ENCODE results near the gene GPX4. TPM values are rescaled to one million over a fixed set of nuclear protein-coding genes. Genes with fewer than 3 reads are reported as not detected.

The GPX4 gene
- total and polyA plus RNA-seq, 2 of the 13 experiments (the other 11 are each of a cell fraction or from before 2014, with no cell fraction given): 535 to 613 TPM

DNA sequence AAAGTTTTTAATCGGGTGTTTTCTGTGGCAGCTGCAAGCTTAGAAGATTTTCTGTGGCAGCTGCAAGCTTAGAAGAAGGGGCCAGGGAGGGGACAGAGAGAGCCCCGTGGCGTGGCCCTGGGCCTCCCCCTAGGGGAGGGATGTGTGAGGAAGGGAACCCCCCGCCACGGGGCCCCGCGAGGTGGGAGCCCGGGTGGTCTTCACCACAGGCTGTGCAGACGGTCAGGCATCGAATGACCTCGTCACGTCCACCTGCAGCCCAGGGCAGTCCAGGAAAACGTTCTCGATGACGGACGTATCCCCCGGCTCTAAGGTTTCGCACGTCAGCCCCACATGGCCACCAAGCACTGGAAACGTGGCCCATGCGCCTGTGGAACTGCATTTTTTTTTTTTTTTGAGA, 17.2 kb upstream of the GPX4 start:
- ChIA-PET POLR2A (interaction anchor here (1.0 to 1.8 kb wide), 4 partner anchors 11 to 21 kb away, joined by 3 to 6 read pairs (median 3); partner anchors contain the start of gene ARHGAP45), CTCF (ENCODE audit: low intra/inter-chr PET ratio, low total read pairs) (no interaction called here)
- H3K27me3 ChIP-seq (ENCODE audit: control insufficient read depth in 1 of 2, insufficient read depth in 2 of 2, low read length in 2 of 2): no peaks in the 10 kb centered on the region
- no peak overlapping the region for H3K27ac ChIP-seq (ENCODE audit: extremely low read length, insufficient read depth, low read length)
- H3K4me1 ChIP-seq (ENCODE audit: insufficient read depth, low read length): no peaks in the 10 kb centered on the region
- H3K79me2 ChIP-seq (ENCODE audit: insufficient read depth, low read length): no peaks in the 10 kb centered on the region
- ATAC-seq (no peak), DNase-seq (ENCODE audit: low spot score) (no peak), FAIRE-seq (no peak)
- H3K9me3 ChIP-seq (ENCODE audit: low read length): no peaks in the 10 kb centered on the region
- in situ Hi-C loops (cut with HindIII; ENCODE audit: extremely low pct_ligation_motif_present, low pct_unique_long_range_greater_than_20kb) (no loop called here), intact Hi-C loops (cut with micrococcal nuclease; ENCODE audit: unreplicated experiment) (no loop called here)
- no peak overlapping the region for H2AFZ ChIP-seq (ENCODE audit: low read length)
- no peak overlapping the region for H3K4me2 ChIP-seq (ENCODE audit: low read depth, low read length)
- H4K20me1 ChIP-seq (ENCODE audit: insufficient read depth, low read length): no peaks in the 10 kb centered on the region
- TF ChIP-seq, protein P1, sequence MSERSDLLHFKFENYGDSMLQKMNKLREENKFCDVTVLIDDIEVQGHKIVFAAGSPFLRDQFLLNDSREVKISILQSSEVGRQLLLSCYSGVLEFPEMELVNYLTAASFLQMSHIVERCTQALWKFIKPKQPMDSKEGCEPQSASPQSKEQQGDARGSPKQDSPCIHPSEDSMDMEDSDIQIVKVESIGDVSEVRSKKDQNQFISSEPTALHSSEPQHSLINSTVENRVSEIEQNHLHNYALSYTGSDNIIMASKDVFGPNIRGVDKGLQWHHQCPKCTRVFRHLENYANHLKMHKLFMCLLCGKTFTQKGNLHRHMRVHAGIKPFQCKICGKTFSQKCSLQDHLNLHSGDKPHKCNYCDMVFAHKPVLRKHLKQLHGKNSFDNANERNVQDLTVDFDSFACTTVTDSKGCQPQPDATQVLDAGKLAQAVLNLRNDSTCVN (CRISPR knock-in tag; IDR thresholded peaks at IDR 0.05; ENCODE audit: borderline replicate concordance): no peak
- TF ChIP-seq FLYWCH1 (CRISPR knock-in tag; IDR thresholded peaks at IDR 0.05): no peak
- TF ChIP-seq ZBTB38 (CRISPR knock-in tag; IDR thresholded peaks at IDR 0.05): peak; percentile 62; the same call in 1 of the 2 replicates
- no TSS peak for BruUV-seq (replicated peaks)
- no peak overlapping the region for H3K4me3 ChIP-seq (replicated peaks in 1 of 3; ENCODE audit: insufficient read depth in 1 of 3, low read depth in 2 of 3, low read length in 3 of 3)
- no peak overlapping the region for H3K9ac ChIP-seq (ENCODE audit: insufficient read depth, low read depth, low read length)
- 94% methylated on average over 21 of the region's 21 CpGs for WGBS (ENCODE audit: low lambda C conversion rate)
- H3K36me3 ChIP-seq (replicated peaks in 1 of 2; ENCODE audit: control insufficient read depth in 1 of 2, insufficient read depth in 2 of 2, low read length in 2 of 2): peaks cover 15 to 29% of the 10 kb centered on the region in 2 experiments

DNA sequence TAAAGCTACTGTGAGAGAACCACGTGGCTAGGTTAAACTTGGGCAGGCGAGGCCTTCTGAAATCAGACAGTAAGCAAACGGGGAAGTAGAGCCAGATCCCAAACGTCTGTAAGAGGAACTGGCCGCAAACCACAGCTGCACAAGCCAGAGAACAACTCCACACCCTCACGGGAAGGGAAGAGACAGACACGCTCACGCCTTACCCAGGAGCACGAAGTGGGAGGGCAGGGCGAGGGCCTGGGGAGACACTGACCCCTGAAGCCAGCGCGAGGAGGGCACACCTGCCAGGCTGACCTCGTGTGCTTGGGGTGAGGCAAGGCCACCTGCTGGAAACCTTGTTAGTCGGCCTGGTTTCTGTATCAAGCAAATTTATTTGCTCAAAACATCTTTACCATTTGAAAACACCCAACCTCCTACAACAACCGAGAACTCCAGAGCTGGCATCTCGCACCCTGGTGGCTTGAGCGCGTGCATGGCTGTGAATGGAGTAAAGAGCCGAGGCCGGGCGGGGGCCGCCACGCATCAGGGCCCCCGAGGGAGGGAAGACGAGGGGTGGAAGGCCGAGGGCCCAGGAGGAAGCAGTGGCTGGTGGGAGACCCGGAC, 15.9 kb upstream of the GPX4 start:
- Histone ChIP-seq H3K36me3 (replicated peaks in 1 of 2; ENCODE audit: control insufficient read depth in 1 of 2, insufficient read depth in 2 of 2, low read length in 2 of 2) (peaks cover 17 to 35% of the 10 kb centered on the region in 2 experiments), H3K4me3 (replicated peaks in 1 of 3; ENCODE audit: insufficient read depth in 1 of 3, low read depth in 2 of 3, low read length in 3 of 3) (no peak overlapping the region), H3K9me3 (ENCODE audit: low read length) (no peaks in the 10 kb centered on the region), H3K27me3 (ENCODE audit: control insufficient read depth in 1 of 2, insufficient read depth in 2 of 2, low read length in 2 of 2) (no peaks in the 10 kb centered on the region), H2AFZ (ENCODE audit: low read length) (no peak overlapping the region), H3K27ac (ENCODE audit: extremely low read length, insufficient read depth, low read length) (no peak overlapping the region), H3K9ac (ENCODE audit: insufficient read depth, low read depth, low read length) (no peak overlapping the region), H3K79me2 (ENCODE audit: insufficient read depth, low read length) (peaks cover 7% of the 10 kb centered on the region), H4K20me1 (ENCODE audit: insufficient read depth, low read length) (0 out of 2 replicates have a peak, but pooled peaks cover 2% of the 10 kb centered on the region), H3K4me1 (ENCODE audit: insufficient read depth, low read length) (peaks cover 3% of the 10 kb centered on the region), H3K4me2 (ENCODE audit: low read depth, low read length) (no peak overlapping the region)
- no TSS peak for BruUV-seq (replicated peaks)
- ChIA-PET CTCF (ENCODE audit: low intra/inter-chr PET ratio, low total read pairs) (no interaction called here), POLR2A (no interaction called here)
- 97% methylated on average over 18 of the region's 27 CpGs for WGBS (ENCODE audit: low lambda C conversion rate)
- DNase-seq (ENCODE audit: low spot score) (no peak), FAIRE-seq (no peak), ATAC-seq (no peak)
- in situ Hi-C loops (cut with HindIII; ENCODE audit: extremely low pct_ligation_motif_present, low pct_unique_long_range_greater_than_20kb): no loop called here
- intact Hi-C loops (cut with micrococcal nuclease; ENCODE audit: unreplicated experiment): no loop called here
- TF ChIP-seq POLR2AphosphoS5 (IDR thresholded peaks at IDR 0.05; ENCODE audit: low read depth, low read length) (0 out of 2 replicates have a peak, but pooled peaks have one; percentile 23), POLR2A (IDR thresholded peaks at IDR 0.05; ENCODE audit: insufficient read depth in 1 of 2, low read depth in 2 of 2, low read length in 2 of 2) (peak in 1 of 2 experiments; percentile 25; a peak in 2 of 4 replicates), ZNF234 (CRISPR knock-in tag; conservative IDR thresholded peaks at IDR 0.05) (no peak), ZNF20 (CRISPR knock-in tag; IDR thresholded peaks at IDR 0.05) (no peak), HNRNPH1 (optimal IDR thresholded peaks at IDR 0.05; ENCODE audit: low read depth, low read length) (no peak), AGO1 (IDR thresholded peaks at IDR 0.05; ENCODE audit: low read depth, low read length, poor library complexity, severe bottlenecking) (peak; percentile 79), ZNF7 (CRISPR knock-in tag; IDR thresholded peaks at IDR 0.05) (no peak), NFIC (IDR thresholded peaks at IDR 0.05; ENCODE audit: low read length) (no peak), EHMT2 (IDR thresholded peaks at IDR 0.05; ENCODE audit: borderline replicate concordance, low read depth, low read length) (no peak)
- TF ChIP-seq, protein P2, sequence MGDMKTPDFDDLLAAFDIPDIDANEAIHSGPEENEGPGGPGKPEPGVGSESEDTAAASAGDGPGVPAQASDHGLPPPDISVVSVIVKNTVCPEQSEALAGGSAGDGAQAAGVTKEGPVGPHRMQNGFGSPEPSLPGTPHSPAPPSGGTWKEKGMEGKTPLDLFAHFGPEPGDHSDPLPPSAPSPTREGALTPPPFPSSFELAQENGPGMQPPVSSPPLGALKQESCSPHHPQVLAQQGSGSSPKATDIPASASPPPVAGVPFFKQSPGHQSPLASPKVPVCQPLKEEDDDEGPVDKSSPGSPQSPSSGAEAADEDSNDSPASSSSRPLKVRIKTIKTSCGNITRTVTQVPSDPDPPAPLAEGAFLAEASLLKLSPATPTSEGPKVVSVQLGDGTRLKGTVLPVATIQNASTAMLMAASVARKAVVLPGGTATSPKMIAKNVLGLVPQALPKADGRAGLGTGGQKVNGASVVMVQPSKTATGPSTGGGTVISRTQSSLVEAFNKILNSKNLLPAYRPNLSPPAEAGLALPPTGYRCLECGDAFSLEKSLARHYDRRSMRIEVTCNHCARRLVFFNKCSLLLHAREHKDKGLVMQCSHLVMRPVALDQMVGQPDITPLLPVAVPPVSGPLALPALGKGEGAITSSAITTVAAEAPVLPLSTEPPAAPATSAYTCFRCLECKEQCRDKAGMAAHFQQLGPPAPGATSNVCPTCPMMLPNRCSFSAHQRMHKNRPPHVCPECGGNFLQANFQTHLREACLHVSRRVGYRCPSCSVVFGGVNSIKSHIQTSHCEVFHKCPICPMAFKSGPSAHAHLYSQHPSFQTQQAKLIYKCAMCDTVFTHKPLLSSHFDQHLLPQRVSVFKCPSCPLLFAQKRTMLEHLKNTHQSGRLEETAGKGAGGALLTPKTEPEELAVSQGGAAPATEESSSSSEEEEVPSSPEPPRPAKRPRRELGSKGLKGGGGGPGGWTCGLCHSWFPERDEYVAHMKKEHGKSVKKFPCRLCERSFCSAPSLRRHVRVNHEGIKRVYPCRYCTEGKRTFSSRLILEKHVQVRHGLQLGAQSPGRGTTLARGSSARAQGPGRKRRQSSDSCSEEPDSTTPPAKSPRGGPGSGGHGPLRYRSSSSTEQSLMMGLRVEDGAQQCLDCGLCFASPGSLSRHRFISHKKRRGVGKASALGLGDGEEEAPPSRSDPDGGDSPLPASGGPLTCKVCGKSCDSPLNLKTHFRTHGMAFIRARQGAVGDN (CRISPR knock-in tag; IDR thresholded peaks at IDR 0.05): peak; percentile 44
